ENCODE results near the gene IL27RA.

IL27RA gene

DNA sequence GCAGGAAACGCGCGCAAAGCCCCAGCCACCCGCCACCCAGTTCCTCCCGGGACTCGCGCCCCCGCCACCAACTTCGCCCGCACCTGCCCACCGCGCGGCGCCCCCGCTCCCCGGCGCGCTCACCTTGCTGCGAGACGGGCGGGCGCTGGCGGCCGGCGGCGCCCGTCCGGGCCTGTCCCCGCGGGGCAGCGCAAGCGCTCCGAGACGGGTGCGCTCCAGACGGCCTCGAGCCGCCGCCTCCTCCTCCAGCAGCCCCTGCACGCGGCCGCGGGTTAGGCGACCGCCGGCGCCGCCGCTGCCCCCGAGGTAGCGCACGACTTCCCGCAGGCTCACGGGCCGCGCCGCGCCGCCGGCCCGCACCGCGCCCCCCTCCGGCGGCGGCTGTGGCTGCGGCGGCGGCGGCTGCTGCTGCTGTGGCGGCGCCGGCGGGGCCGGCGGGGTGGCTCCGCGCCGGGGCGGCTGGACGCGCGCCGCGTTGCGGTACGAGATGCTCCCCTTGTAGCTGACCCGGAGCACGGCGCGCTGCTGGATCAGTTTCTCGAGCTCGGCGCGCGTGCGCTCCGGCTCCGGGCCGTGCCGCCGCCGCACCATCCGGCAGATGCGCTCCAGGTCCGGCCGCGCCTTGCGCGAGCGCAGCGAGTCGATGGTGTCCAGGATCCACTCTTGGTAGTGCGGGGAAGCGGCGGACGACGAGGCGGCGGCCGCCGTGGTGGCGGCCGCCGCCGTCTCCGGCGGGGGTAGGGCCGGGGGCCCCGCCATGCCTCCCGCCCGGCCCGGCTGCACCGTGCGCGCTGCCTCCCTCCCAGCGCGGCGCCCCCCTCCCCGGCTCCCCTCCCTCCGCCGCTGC is 58.3 kb downstream of the IL27RA start:
- Histone ChIP-seq H3K27ac (ENCODE audit: low read length) (no peak overlapping the region), H3K4me1 (ENCODE audit: control insufficient read depth, insufficient read depth, low read length) (peaks cover 3% of the 10 kb centered on the region; the same call in 1 of the 2 replicates), H3K4me3 (ENCODE audit: low read length) (peak overlapping the region; percentile 93; the same call in 1 of the 2 replicates), H3K9me3 (ENCODE audit: control insufficient read depth, insufficient read depth, low read length) (no peaks in the 10 kb centered on the region), H3K36me3 (ENCODE audit: control insufficient read depth, insufficient read depth, low read length) (peaks cover 8% of the 10 kb centered on the region), H3K27me3 (ENCODE audit: control insufficient read depth, insufficient read depth, low read length) (no peaks in the 10 kb centered on the region)
- no peak for DNase-seq (ENCODE audit: low read depth, low spot score)
- WGBS (ENCODE audit: insufficient coverage, insufficient read length), result no CpG with 5 or more reads among the region's 142 CpGs

DNA sequence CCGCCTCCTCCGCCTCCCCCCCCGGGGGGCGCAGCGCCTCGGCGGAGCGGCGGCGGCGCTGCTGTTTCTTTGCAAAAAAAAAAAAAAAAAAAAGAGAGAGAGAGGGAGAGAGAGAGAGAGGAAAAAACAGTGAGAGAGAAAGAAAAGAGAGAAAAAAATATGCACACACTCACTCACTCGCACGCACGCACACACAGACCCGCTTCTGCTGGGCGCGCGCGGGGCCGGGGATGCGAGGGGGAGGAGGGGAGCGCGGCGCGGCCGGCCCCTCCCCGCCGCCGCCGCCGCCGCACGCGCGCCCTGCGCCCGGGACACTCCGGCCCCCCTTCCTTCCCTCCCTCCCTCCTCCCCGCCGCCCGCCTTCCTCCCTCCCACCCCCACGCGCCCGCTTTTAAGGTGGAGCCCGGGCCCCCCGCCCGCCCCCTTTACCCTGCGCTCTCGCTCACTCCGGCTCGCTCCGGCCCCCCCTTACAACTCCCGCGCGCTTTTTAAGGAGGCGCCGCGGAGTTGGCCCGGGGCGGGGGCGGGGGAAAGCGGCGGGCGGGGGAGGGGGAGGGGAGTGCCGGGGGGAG is 59.0 kb downstream of the IL27RA start, which contains the start of gene SAMD1:
Gene SAMD1 (minus strand): TSS at position 243 of the 572 bp plus-strand sequence.
- Histone ChIP-seq H3K27me3 (ENCODE audit: control insufficient read depth, insufficient read depth, low read length) (no peaks in the 10 kb centered on the region), H3K4me3 (ENCODE audit: low read length) (peak within 1 kb of the TSS; percentile 93), H3K27ac (ENCODE audit: low read length) (no peak within 1 kb of the TSS), H3K4me1 (ENCODE audit: control insufficient read depth, insufficient read depth, low read length) (peaks cover 3% of the 10 kb centered on the region; the same call in 1 of the 2 replicates), H3K9me3 (ENCODE audit: control insufficient read depth, insufficient read depth, low read length) (no peaks in the 10 kb centered on the region), H3K36me3 (ENCODE audit: control insufficient read depth, insufficient read depth, low read length) (peaks cover 8% of the 10 kb centered on the region)
- WGBS (ENCODE audit: insufficient coverage, insufficient read length), result no CpG with 5 or more reads among the region's 65 CpGs
- no peak for DNase-seq (ENCODE audit: low read depth, low spot score)

DNA sequence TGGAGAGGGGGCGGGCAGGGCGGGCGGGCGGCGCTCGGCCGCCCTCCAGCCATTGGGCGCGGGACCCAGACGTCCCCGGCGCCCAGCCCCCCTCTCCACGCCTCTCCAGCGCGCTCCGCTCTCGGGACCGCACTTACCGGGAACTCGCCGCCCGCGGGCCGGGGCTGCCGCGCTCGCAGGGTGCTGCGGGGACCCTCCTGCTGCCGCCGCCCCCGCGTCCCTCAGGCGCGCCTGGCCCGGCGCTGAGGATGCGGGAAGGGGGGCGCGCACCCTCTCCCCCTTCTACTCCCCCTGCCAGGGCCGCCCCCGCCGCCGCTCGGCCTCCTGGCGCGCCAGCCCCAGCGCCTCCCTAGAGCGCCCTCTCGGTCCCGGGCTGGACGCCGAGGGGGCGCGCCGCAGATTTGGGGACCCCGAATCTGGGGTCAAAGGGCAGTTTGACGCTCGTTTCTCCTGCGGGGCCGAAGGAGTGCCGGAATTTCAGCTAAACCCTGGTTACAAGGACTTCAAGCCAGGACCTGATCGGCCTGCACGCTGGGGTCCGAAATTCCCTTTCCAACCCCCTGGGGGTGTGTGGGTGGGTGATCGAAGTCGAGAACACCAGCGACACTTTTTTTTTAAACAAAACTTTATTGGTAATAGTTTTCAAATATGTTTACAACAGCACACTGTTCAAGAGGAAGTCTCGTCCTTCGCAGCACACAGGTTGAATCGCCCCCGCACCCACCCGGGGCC is 59.7 kb downstream of the IL27RA start:
- Histone ChIP-seq H3K36me3 (ENCODE audit: control insufficient read depth, insufficient read depth, low read length) (peaks cover 8% of the 10 kb centered on the region), H3K9me3 (ENCODE audit: control insufficient read depth, insufficient read depth, low read length) (no peaks in the 10 kb centered on the region), H3K4me1 (ENCODE audit: control insufficient read depth, insufficient read depth, low read length) (peaks cover 3% of the 10 kb centered on the region; the same call in 1 of the 2 replicates), H3K27me3 (ENCODE audit: control insufficient read depth, insufficient read depth, low read length) (no peaks in the 10 kb centered on the region), H3K4me3 (ENCODE audit: low read length) (peak overlapping the region; percentile 89), H3K27ac (ENCODE audit: low read length) (no peak overlapping the region)
- DNase-seq (ENCODE audit: low read depth, low spot score), result no peak
- no CpG with 5 or more reads among the region's 72 CpGs for WGBS (ENCODE audit: insufficient coverage, insufficient read length)

DNA sequence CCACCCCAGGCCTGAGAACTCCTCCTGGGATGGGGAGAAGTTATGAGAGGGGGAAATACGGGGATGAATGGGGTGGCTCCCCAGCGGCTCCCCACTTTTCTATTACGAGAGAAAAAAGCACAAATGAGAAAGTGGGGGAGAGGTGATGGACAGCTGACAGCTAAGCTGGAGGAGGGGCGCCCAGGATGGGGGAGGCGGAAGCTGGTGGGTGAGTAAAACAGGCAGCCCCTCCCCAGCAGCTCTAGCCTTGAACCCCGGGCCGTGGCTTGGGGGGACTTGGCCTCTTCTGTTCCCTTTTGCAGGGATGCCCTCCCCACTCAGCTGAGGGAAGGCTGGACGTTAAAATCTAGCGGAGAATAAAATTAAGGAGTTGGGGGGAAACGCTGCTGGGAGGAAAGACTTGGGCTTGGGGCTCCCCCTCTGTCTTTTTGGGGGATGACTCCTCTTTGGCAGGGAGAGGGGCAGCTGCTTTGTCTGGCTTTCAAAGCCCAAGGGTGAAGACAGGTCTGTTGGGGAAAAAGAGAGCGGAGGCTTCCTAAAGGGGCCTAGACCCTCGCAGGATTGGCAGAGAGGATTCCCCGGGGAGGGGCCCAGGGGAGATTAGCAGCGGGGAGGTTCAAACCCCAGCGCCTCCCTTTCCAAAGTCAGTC is 60.4 kb downstream of the IL27RA start:
- no peaks in the 10 kb centered on the region for H3K9me3 ChIP-seq (ENCODE audit: control insufficient read depth, insufficient read depth, low read length)
- DNase-seq (ENCODE audit: low read depth, low spot score), result no peak
- peak overlapping the region; percentile 89; the same call in 1 of the 2 replicates for H3K4me3 ChIP-seq (ENCODE audit: low read length)
- WGBS (ENCODE audit: insufficient coverage, insufficient read length), result no CpG with 5 or more reads among the region's 15 CpGs
- H3K27me3 ChIP-seq (ENCODE audit: control insufficient read depth, insufficient read depth, low read length), result no peaks in the 10 kb centered on the region
- peaks cover 8% of the 10 kb centered on the region for H3K36me3 ChIP-seq (ENCODE audit: control insufficient read depth, insufficient read depth, low read length)
- H3K4me1 ChIP-seq (ENCODE audit: control insufficient read depth, insufficient read depth, low read length), result peaks cover 3% of the 10 kb centered on the region; the same call in 1 of the 2 replicates
- no peak overlapping the region for H3K27ac ChIP-seq (ENCODE audit: low read length)

DNA sequence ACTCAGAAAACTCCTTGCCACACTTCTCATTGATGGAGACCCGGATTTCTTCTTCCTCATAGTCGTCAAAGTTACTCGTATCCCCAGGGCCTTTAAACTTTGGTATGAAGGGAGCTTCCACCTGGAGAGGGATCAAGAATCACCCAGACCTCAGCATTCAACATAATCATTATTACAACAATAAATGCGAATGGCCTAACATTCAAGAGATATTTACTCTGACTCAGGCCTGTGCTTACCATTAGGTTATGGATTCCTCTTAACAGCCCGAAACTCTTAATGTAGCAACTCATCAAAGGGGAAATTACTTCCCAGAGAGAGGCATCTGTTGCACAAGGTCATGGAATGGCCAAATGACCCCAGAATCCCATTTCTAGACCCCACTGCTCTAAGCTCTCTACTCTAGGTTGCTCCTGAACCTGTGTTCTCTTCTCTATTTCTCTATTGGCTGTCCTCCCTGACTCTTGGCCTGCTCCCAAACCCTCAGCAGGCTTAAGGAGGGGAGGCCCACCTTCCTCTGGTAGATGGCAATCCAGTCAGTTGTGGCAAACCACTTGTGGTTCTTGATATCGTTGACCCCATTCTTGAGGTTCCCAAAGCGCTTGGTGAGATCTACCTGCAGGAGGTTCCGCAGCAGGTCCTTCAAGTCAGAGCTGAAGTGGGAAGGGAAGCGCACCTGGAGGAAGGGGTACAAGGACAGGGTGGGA is 61.7 kb downstream of the IL27RA start:
- no peak overlapping the region for H3K27ac ChIP-seq (ENCODE audit: low read length)
- DNase-seq (ENCODE audit: low read depth, low spot score), result no peak
- H3K9me3 ChIP-seq (ENCODE audit: control insufficient read depth, insufficient read depth, low read length), result no peaks in the 10 kb centered on the region
- H3K4me1 ChIP-seq (ENCODE audit: control insufficient read depth, insufficient read depth, low read length), result peaks cover 3% of the 10 kb centered on the region; the same call in 1 of the 2 replicates
- peaks cover 5% of the 10 kb centered on the region for H3K36me3 ChIP-seq (ENCODE audit: control insufficient read depth, insufficient read depth, low read length)
- H3K27me3 ChIP-seq (ENCODE audit: control insufficient read depth, insufficient read depth, low read length), result no peaks in the 10 kb centered on the region
- H3K4me3 ChIP-seq (ENCODE audit: low read length), result no peak overlapping the region
- WGBS (ENCODE audit: insufficient coverage, insufficient read length), result no CpG with 5 or more reads among the region's 9 CpGs

DNA sequence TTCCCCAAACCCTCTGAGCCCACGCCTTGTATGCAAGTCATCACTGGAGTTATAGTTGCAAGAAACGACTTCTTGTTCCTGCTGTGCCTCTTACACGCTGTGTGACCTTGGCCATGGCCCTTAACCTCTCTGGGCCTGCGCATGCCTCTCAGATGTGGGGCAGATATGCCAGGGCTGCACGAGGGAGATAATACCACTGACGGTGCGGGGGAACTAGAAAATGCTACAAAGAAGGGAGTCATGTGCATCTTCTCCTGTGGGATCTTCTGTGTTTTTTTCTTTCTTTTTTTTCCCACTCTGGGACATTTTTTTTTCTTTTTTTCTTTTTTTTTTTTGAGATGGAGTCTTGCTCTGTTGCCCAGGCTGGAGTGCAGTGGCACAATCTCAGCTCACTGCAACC is 63.3 kb downstream of the IL27RA start:
- Histone ChIP-seq H3K9me3 (ENCODE audit: control insufficient read depth, insufficient read depth, low read length) (no peaks in the 10 kb centered on the region), H3K27me3 (ENCODE audit: control insufficient read depth, insufficient read depth, low read length) (no peaks in the 10 kb centered on the region), H3K36me3 (ENCODE audit: control insufficient read depth, insufficient read depth, low read length) (no peaks in the 10 kb centered on the region), H3K4me3 (ENCODE audit: low read length) (no peak overlapping the region), H3K4me1 (ENCODE audit: control insufficient read depth, insufficient read depth, low read length) (0 out of 2 replicates have a peak, but pooled peaks cover 1% of the 10 kb centered on the region), H3K27ac (ENCODE audit: low read length) (no peak overlapping the region)
- DNase-seq (ENCODE audit: low read depth, low spot score), result no peak
- no CpG with 5 or more reads among the region's 7 CpGs for WGBS (ENCODE audit: insufficient coverage, insufficient read length)

DNA sequence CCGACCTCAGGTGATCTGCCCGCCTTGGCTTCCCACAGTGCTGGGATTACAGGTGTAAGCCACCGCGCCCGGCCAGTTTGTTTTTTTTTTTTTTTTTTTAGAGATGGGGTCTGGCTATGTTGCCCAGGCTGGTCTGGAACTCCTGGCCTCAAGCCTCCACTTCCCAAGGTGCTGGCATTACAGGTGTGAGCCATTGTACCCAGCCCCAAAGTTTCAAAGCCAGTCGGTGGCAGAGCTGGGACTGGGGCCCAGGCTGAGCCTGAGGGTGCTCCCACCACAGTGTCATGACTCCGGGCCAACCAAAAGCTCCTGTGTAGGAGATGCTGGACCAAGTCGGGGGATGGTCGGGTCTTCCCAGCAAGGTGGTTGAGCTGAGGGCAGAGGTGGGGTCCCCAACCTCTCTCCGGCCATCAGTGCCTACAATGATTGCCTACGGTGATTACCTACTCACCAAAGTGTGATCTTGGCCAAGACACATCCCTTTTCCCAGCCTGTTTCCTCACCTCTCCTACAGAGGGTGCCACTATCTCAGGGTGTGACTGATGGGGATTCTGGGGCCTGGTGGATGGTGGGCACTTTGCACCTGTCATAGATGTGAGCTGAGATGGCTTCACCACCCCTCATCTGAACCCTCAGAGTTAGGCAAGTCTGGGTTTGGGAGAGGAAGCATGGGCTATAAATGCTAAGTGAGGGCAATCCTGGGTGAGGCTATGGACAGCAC is 64.9 kb downstream of the IL27RA start:
- no peak for DNase-seq (ENCODE audit: low read depth, low spot score)
- Histone ChIP-seq H3K36me3 (ENCODE audit: control insufficient read depth, insufficient read depth, low read length) (no peaks in the 10 kb centered on the region), H3K9me3 (ENCODE audit: control insufficient read depth, insufficient read depth, low read length) (no peaks in the 10 kb centered on the region), H3K4me1 (ENCODE audit: control insufficient read depth, insufficient read depth, low read length) (0 out of 2 replicates have a peak, but pooled peaks cover 1% of the 10 kb centered on the region), H3K27me3 (ENCODE audit: control insufficient read depth, insufficient read depth, low read length) (no peaks in the 10 kb centered on the region), H3K27ac (ENCODE audit: low read length) (no peak overlapping the region), H3K4me3 (ENCODE audit: low read length) (no peak overlapping the region)
- WGBS (ENCODE audit: insufficient coverage, insufficient read length), result no CpG with 5 or more reads among the region's 11 CpGs

DNA sequence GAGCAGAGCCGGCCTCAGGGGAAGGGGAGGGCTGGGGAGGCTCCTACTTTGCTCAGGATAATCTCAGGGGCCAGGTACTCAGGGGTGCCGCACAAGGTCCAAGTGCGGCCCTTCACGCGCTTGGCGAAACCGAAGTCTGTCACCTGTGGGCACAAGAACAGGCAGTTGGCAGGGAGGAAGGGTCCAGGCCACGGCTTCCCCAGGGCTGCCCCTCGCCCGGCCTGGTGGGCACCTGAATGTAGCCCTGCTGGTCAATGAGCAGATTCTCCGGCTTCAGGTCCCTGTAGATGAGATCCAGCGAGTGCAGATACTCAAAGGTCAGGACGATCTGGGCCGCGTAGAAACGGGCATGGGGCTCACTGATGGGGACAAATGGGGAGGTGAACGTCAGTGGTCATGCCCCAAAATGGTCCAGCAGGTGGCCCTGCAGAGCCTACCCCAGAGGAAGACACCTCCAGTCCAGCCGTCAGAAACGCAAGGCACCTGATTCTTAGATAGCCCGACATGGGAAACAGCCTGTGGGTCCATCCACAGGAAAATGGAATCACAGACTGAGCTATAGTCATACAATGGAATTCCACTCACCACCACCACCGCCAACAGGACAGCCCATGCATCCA is 66.1 kb downstream of the IL27RA start:
- Histone ChIP-seq H3K36me3 (ENCODE audit: control insufficient read depth, insufficient read depth, low read length) (no peaks in the 10 kb centered on the region), H3K27ac (ENCODE audit: low read length) (no peak overlapping the region), H3K9me3 (ENCODE audit: control insufficient read depth, insufficient read depth, low read length) (no peaks in the 10 kb centered on the region), H3K4me3 (ENCODE audit: low read length) (no peak overlapping the region), H3K4me1 (ENCODE audit: control insufficient read depth, insufficient read depth, low read length) (no peaks in the 10 kb centered on the region), H3K27me3 (ENCODE audit: control insufficient read depth, insufficient read depth, low read length) (no peaks in the 10 kb centered on the region)
- DNase-seq (ENCODE audit: low read depth, low spot score), result no peak
- WGBS (ENCODE audit: insufficient coverage, insufficient read length), result no CpG with 5 or more reads among the region's 21 CpGs

DNA sequence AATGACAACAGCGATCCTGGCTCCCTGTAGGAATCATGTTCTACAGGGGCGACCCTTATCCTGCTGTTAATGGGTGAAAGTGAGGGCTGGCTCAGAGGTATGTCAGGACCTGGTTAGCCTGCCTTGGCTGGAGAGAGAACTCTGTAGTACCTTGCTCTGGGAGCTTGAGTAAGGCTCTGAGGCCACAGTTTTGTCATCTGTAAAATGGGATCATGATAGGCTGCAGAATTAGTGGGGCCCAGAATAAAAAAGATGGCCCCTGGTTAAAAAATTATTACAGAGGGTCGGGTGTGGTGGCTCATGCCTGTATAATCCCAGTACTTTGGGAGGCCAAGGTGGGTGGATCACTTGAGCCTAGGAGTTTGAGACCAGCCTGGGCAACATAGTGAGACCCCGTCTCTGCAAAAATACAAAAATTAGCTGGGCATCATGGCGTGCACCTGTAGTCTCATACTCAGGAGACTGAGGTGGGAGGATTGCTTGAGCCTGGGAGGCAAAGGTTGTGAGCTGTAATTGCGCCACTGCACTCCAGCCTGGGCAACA is 69.5 kb downstream of the IL27RA start:
- no peak overlapping the region for H3K27ac ChIP-seq (ENCODE audit: low read length)
- H3K4me1 ChIP-seq (ENCODE audit: control insufficient read depth, insufficient read depth, low read length), result no peaks in the 10 kb centered on the region
- H3K9me3 ChIP-seq (ENCODE audit: control insufficient read depth, insufficient read depth, low read length), result no peaks in the 10 kb centered on the region
- no peaks in the 10 kb centered on the region; the same call in 1 of the 2 replicates for H3K36me3 ChIP-seq (ENCODE audit: control insufficient read depth, insufficient read depth, low read length)
- no peak for DNase-seq (ENCODE audit: low read depth, low spot score)
- no peak overlapping the region for H3K4me3 ChIP-seq (ENCODE audit: low read length)
- no CpG with 5 or more reads among the region's 6 CpGs for WGBS (ENCODE audit: insufficient coverage, insufficient read length)
- no peaks in the 10 kb centered on the region for H3K27me3 ChIP-seq (ENCODE audit: control insufficient read depth, insufficient read depth, low read length)
